H1 (cell line): ENCODE results near the gene PCDHA7. TPM values are rescaled to one million over a fixed set of nuclear protein-coding genes. Genes with fewer than 3 reads are reported as not detected.
A peak's percentile ranks its signal among the peaks of the same experiment; 100 is the strongest.

Experiments
- CHD2 ChIP-seq: IDR thresholded peaks from 2 replicates; pipeline ENCODE4 v1.6.1; 2012; ENCODE audit warnings: low read length, improper control_type of control experiment
- CREB1 ChIP-seq: IDR thresholded peaks from 2 replicates; pipeline ENCODE4 v1.6.1; 2012; ENCODE audit warnings: inconsistent platforms
- EGR1 ChIP-seq: IDR thresholded peaks from 2 replicates; pipeline ENCODE4 v1.6.1; 2011; ENCODE audit warnings: low read depth, low read length, borderline replicate concordance
- EZH2 ChIP-seq: fragments of 200-600 bp; sonication (generic); IDR thresholded peaks from 2 replicates; pipeline ENCODE4 v1.7.1; 2012; ENCODE audit warnings: low read depth, mild to moderate bottlenecking, moderate library complexity, low read length, inconsistent platforms; ENCODE audit not compliant: severe bottlenecking
- GTF2F1 ChIP-seq: IDR thresholded peaks from 2 replicates; pipeline ENCODE4 v1.6.1; 2012; ENCODE audit warnings: low read depth, low read length, improper control_type of control experiment, borderline replicate concordance
- KDM1A ChIP-seq: fragments of 200-600, 300-600 bp; sonication (generic); IDR thresholded peaks from 2 replicates; pipeline ENCODE4 v1.7.1; 2016; ENCODE audit warnings: mild to moderate bottlenecking, low read length, borderline replicate concordance
- SP1 ChIP-seq: IDR thresholded peaks from 2 replicates; pipeline ENCODE4 v1.6.1; 2011; ENCODE audit warnings: low read depth, low read length
- SRF ChIP-seq: IDR thresholded peaks from 2 replicates; pipeline ENCODE4 v1.6.1; 2011; ENCODE audit warnings: mild to moderate bottlenecking, low read depth, low read length, moderate library complexity
- TBP ChIP-seq: IDR thresholded peaks from 2 replicates; pipeline ENCODE4 v1.6.1; 2011; ENCODE audit warnings: low read depth, low read length, improper control_type of control experiment
- polyA plus RNA-seq, 7 experiments: library from polyadenylated mRNA; depleted of rRNA in 3 of 7; stranded (reverse) in 5 of 7; unstranded in 2 of 7; fragments of >200 nt in 5 of 7; fragments of 200-250 nt in 2 of 7; gene quantifications; 1 replicate in 5 of 7; 2 replicates in 1 of 7; 4 replicates in 1 of 7; pipeline versions ENCODE4 v1.2.1 to v1.2.3, GENCODE V29; 2011 to 2013; ENCODE audit warnings: missing spikeins in 2 of 7, mixed read lengths in 2 of 7
- total RNA-seq: library from RNA; stranded (reverse); fragmentation: NEBNext Ultra II Directional; extraction: Animal tissue kit (Norgen Biotek cat#: 25700); gene quantifications from 2 replicates; pipeline ENCODE4 v1.2.1, GENCODE V29; 2021
- TF ChIP-seq, protein P1 (sequence below): fragments of 300-600 bp; sonication (generic); IDR thresholded peaks from 2 replicates; pipeline ENCODE4 v1.7.1; 2012; ENCODE audit warnings: low read length, moderate library complexity, mild to moderate bottlenecking, inconsistent platforms; ENCODE audit not compliant: insufficient replicate concordance

PCDHA7 gene
- total and polyA plus RNA-seq, 2 of the 8 experiments (the other 6 are each of a cell fraction or from before 2014, with no cell fraction given): 0.86 to 1.6 TPM

DNA sequence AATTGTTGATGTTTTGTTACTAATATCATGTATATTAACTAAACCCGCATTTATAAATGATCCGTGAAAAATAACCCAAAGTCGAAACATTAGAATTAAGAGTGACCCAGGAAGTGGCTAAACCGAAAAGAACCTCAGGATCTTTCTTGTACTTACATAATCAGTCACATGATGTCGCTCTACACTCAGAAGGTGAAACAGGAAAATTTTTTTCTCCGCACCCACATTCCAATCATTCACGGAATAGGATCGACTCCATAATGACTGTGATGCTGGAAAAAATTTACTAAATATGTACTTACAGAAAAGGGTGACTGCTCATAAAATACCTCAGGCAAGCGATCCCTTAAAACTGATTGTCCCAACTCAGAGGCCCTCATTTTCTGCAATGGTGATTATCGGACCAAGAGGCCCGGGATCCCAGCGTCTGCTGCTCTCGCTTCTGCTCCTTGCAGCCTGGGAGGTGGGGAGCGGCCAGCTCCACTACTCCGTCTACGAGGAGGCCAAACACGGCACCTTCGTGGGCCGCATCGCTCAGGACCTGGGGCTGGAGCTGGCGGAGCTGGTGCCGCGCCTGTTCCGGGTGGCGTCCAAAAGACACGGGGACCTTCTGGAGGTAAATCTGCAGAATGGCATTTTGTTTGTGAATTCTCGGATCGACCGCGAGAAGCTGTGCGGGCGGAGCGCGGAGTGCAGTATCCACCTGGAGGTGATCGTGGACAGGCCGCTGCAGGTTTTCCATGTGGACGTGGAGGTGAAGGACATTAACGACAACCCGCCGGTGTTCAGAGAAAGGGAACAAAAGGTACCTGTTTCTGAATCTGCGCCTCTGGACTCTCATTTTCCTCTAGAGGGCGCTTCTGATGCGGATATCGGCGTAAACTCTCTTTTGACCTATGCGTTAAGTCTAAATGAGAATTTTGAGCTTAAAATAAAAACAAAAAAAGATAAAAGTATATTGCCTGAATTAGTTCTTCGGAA is 41.3 kb downstream of the PCDHA7 start, which contains the start of gene PCDHA12 (continued):
- TF ChIP-seq, protein P1, sequence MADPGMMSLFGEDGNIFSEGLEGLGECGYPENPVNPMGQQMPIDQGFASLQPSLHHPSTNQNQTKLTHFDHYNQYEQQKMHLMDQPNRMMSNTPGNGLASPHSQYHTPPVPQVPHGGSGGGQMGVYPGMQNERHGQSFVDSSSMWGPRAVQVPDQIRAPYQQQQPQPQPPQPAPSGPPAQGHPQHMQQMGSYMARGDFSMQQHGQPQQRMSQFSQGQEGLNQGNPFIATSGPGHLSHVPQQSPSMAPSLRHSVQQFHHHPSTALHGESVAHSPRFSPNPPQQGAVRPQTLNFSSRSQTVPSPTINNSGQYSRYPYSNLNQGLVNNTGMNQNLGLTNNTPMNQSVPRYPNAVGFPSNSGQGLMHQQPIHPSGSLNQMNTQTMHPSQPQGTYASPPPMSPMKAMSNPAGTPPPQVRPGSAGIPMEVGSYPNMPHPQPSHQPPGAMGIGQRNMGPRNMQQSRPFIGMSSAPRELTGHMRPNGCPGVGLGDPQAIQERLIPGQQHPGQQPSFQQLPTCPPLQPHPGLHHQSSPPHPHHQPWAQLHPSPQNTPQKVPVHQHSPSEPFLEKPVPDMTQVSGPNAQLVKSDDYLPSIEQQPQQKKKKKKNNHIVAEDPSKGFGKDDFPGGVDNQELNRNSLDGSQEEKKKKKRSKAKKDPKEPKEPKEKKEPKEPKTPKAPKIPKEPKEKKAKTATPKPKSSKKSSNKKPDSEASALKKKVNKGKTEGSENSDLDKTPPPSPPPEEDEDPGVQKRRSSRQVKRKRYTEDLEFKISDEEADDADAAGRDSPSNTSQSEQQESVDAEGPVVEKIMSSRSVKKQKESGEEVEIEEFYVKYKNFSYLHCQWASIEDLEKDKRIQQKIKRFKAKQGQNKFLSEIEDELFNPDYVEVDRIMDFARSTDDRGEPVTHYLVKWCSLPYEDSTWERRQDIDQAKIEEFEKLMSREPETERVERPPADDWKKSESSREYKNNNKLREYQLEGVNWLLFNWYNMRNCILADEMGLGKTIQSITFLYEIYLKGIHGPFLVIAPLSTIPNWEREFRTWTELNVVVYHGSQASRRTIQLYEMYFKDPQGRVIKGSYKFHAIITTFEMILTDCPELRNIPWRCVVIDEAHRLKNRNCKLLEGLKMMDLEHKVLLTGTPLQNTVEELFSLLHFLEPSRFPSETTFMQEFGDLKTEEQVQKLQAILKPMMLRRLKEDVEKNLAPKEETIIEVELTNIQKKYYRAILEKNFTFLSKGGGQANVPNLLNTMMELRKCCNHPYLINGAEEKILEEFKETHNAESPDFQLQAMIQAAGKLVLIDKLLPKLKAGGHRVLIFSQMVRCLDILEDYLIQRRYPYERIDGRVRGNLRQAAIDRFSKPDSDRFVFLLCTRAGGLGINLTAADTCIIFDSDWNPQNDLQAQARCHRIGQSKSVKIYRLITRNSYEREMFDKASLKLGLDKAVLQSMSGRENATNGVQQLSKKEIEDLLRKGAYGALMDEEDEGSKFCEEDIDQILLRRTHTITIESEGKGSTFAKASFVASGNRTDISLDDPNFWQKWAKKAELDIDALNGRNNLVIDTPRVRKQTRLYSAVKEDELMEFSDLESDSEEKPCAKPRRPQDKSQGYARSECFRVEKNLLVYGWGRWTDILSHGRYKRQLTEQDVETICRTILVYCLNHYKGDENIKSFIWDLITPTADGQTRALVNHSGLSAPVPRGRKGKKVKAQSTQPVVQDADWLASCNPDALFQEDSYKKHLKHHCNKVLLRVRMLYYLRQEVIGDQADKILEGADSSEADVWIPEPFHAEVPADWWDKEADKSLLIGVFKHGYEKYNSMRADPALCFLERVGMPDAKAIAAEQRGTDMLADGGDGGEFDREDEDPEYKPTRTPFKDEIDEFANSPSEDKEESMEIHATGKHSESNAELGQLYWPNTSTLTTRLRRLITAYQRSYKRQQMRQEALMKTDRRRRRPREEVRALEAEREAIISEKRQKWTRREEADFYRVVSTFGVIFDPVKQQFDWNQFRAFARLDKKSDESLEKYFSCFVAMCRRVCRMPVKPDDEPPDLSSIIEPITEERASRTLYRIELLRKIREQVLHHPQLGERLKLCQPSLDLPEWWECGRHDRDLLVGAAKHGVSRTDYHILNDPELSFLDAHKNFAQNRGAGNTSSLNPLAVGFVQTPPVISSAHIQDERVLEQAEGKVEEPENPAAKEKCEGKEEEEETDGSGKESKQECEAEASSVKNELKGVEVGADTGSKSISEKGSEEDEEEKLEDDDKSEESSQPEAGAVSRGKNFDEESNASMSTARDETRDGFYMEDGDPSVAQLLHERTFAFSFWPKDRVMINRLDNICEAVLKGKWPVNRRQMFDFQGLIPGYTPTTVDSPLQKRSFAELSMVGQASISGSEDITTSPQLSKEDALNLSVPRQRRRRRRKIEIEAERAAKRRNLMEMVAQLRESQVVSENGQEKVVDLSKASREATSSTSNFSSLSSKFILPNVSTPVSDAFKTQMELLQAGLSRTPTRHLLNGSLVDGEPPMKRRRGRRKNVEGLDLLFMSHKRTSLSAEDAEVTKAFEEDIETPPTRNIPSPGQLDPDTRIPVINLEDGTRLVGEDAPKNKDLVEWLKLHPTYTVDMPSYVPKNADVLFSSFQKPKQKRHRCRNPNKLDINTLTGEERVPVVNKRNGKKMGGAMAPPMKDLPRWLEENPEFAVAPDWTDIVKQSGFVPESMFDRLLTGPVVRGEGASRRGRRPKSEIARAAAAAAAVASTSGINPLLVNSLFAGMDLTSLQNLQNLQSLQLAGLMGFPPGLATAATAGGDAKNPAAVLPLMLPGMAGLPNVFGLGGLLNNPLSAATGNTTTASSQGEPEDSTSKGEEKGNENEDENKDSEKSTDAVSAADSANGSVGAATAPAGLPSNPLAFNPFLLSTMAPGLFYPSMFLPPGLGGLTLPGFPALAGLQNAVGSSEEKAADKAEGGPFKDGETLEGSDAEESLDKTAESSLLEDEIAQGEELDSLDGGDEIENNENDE: no peak
- TF ChIP-seq KDM1A (no peak), CREB1 (no peak), TBP (0 out of 2 replicates have a peak, but pooled peaks have one; percentile 31), GTF2F1 (no peak), SP1 (no peak), CHD2 (no peak), SRF (no peak), EGR1 (no peak), EZH2 (no peak)
